NCI-H82 treated with DMSO at 0.1 percent for 48 hours (cell line): ENCODE results near the gene MYH3.

ENCODE experiments used
- DNase-seq: peaks from one replicate; lab custom pipeline; 2025; ENCODE audit not compliant: unreplicated experiment; lab: John Stamatoyannopoulos, UW

MYH3 gene

DNA sequence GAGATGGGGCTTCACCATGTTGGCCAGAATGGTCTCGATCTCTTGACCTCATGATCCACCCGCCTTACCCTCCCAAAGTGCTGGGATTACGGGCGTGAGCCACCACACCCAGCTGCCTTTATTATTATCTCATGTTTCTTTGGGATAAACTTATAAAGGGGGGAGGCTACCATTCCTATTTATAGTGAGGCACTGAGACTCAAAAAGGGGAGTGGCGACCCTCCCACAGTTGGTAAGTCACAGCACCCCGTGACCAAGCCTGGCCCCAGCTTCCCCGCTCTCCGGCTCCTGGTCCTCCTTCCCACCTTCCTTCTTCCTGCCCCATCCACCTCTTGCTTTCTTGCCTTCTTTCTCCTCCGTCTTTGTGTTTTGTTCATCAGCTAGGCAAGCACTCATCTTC, 5.2 kb downstream of the MYH3 start:
- DNase-seq, result no peak

- DNase-seq, result no peak
Observed at GRCh38 chr17:10649602-10650001, 7.5 kb downstream of the MYH3 start.

- no peak for DNase-seq
Observed at GRCh38 chr17:10648956-10649355, 8.2 kb downstream of the MYH3 start.

- DNase-seq, result no peak
Observed at GRCh38 chr17:10648381-10648780, 8.7 kb downstream of the MYH3 start.

GRCh38 chr17:10646392-10646990, 10.6 kb downstream of the MYH3 start:
- peak; percentile 70 for DNase-seq

- no peak for DNase-seq
Observed at GRCh38 chr17:10640475-10640874, 16.6 kb downstream of the MYH3 start.

DNA sequence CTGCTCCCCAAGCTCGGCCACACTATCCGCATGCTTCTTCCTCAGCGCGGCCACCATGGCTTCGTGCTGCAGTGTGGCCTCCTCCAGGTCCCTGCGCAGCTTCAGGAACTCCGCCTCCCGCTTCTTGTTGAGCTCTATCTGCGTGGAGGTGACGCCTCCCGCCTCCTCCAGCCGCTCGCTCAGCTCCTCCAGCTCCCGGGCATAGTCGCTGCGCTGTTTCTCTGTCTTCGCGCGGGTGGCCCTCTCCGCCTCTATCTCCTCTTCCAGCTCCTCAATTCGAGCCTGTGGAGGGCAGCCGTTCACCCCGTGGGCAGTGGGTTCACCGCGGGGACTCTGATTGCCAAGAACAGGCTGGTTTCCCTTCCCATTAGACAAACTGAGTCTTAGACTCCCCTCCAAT, 19.0 kb downstream of the MYH3 start:
- DNase-seq, result no peak

DNA sequence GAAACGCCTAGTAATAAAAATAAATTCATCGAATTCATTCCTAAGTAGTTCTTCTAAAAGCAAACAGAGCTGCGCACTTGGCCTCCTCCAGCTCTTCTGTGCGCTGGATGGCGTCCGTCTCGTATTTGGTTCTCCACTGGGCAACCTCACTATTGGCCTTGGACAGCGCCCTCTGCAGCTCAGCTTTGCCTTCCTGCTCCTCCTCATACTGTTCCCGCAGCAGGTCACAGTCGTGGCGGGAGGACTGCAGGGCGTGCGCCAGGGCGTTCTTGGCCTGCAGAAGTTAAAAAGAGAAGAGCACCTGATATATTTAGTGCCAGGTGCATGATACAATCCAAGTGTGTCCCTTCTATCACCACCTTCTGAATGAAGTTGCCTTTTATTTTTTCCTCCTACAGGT, 21.8 kb downstream of the MYH3 start:
- no peak for DNase-seq

- DNase-seq, result no peak
Observed at GRCh38 chr17:10633738-10634379, 23.2 kb downstream of the MYH3 start.

DNA sequence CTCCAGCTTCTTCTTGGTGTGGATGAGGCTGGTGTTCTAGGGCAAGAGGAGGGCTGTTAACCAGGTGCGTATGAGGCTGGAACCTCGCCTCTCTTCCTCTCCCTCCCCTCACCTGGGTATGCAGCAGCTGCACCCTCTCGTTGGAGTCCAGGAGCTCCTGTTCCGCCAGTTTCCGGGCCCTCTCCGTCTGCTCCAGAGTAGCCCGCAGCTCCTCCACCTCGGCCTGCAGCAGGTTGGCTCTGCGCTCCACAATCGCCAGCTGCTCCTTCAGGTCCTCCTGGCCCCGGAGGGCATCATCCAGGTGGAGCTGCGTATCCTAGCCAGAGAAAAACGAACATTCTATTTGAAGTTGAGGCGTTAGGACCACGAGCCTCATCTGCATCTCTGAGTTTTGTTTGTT, 25.4 kb downstream of the MYH3 start:
- no peak for DNase-seq

GRCh38 chr17:10631048-10631700, 25.9 kb downstream of the MYH3 start:
- DNase-seq, result peak; percentile 51

DNA sequence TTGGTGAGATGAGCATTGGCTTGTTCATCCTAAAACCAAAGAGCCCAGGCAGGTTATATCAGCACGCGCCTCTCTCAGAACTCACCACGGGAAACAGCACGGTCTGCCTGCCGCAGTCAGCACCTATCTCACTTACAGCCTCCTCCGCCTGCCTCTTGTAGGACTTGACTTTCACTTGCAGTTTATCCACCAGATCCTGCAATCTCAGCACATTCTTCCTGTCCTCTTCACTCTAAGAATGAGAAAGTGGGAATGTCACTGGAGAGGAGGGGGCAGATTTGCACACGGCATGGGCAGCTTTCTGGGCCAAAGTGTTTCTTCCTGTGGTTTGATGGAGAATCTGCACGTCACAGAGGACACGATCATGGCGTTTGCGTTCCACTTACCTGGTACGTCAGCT, 27.4 kb downstream of the MYH3 start:
- DNase-seq, result no peak

- no peak for DNase-seq
Observed at GRCh38 chr17:10628756-10629155, 28.4 kb downstream of the MYH3 start.

DNA sequence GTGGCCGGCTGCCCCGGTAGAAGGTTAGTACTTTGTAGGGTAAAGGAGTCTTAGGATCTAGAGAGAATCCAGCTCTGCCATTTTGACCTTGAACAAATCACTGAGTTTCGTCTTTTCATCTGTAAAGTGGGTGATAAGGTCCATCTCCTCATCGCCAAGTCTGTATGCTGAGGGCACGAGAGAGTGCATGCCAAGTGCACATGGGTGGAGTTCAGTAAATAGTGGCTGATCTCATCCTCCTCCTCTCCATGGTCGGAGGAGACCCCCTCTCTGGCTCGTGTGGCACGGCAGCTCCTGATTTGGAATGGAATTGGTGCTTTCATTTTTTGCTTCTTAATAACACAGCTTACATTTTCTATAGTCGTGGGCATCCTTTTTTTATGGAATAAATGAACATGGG, 30.7 kb downstream of the MYH3 start:
- DNase-seq, result no peak

- DNase-seq, result peak; percentile 89
Observed at GRCh38 chr17:10624969-10625368, 32.1 kb downstream of the MYH3 start.

GRCh38 chr17:10623737-10624338, 33.3 kb downstream of the MYH3 start:
- DNase-seq, result no peak

DNA sequence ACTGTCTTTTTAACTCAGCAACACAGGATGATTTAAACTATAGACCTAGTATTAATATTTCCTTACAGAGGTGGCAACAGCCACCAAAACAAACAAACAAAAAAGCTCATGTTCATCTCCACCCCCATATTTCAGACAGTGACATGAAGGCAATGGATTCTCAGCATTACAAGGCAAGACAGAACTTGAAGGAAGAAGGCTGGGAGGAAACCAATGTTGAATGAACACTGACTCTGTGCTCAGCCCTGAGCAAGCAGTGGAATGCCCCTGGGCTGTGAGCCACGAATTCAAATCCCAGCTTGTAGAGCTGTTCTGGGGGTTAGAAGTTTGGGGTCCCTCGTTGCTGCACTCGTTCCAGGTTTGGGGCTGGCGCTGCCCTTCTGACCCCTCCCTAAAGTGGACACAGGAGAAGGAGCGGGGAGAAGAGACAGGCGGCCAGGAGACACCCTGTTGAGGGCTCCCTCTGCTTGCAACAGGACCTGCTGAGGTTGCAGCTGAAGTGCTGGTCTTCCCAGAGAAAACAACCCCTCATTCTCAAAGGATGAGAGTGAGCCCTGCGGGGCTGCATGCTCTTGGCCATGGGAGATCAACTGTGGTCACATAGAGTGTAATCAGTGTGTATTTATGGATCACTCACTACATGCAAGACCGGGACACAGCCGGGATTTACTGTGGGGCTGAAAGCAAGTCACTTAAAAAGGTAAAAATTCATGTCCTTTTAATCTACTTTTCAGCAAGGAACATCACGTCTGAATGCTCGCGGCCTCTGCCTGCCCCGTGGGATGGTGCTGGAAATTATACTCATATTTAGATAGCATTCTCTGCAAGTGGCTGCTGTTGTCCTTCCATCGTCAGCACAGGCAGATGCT, 34.3 kb downstream of the MYH3 start:
- DNase-seq, result no peak

DNA sequence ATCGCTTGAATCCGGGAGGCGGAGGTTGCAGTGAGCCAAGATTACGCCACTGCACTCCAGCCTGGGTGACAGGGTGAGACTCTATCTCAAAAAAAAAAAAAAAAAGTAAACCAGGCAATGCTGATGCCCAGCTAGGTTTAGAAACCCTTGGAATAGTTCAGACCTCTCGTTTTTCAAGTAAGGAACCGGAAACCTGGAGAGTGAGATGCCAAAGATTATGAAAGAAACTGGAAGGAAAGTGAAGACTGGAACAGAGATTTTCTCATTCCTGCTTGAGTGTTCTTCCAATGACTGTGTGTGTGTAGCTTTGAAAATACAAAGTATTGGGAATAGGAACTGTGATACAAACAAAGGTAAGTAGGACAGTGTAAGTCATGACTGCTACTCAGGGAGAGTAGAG, 35.7 kb downstream of the MYH3 start:
- DNase-seq, result no peak

- no peak for DNase-seq
Observed at GRCh38 chr17:10620823-10621222, 36.3 kb downstream of the MYH3 start.

DNA sequence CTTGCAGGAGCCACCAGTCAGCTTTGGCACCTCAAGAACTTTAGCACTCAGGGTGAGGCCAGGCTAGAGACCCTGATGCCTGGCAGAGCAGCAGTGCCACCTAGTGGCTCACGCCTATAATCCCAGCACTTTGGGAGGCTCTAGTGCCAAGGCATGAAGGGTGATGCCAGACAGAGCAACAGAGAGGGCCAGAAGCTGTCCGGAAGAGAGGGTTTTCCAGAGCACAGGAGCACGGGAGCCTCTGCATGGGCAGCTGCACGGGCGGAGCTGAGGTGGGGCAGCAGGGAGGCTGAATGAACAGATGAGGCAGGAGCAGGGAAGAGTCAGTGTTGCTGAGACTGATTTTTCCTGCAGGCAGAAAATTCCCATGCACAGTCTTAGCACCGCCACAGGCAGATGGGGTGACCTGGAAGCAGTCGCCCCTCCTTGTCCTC, 38.9 kb downstream of the MYH3 start:
- DNase-seq, result peak; percentile 73

- DNase-seq, result no peak
Observed at GRCh38 chr17:10617120-10617505, 40.0 kb downstream of the MYH3 start.
